ENCODE results near the gene SESN1. TPM values are rescaled to one million over a fixed set of nuclear protein-coding genes. Genes with fewer than 3 reads are reported as not detected.
"Not testable (repeated sequence)": the region's sequence is repeated elsewhere in the genome, so short reads cannot be mapped to it uniquely, and the experiment has no call there.

SESN1 gene
- 10 to 100 TPM; 23.4 to 48.8 TPM for total RNA-seq

DNA sequence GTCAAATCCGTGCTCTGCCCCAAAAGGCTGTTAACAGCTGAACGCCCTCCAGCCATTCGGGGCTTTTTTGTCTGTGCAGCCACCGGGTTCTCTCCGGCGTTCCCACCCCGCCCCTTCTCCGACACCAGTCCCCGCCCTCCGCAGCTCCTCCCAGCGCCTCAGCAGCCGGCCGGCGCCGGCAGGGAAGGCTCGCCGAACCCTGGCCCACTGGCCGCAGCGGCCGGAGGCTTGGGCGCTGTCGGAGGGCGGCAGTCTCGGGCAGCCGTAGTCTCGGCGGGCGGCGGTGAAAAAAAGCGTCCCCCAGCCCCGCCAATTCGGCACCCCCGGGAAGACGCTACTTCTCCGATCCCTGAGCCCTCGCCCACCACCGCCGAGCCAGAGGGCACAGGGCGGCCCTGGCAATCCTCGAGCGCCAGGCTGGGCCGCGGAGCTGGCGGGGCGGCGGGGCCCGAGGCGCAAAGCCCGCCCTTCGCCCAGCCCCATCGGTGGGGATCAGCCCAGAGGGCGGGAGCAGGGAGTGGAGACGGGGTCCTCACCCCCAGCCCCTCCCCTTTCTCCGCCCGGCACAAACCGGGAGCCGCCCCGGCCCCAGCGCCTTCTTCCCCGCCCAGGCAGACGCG, at the start of gene SESN1:
TSS of gene SESN1 (minus strand) at position 431 of the 620 bp plus-strand sequence. CDS start 773 bp downstream, outside the sequence.
- peak within 1 kb of the TSS; percentile 43 to 59 for H3K4me3 ChIP-seq
- DNase-seq (peak; percentile 86 to 93 (median 90)), ATAC-seq (peak; percentile 78)
- H3K9me3 ChIP-seq = no peaks in the 10 kb centered on the region
- H3K27ac ChIP-seq = peak within 1 kb of the TSS; percentile 94 to 99 (median 96)
- TF ChIP-seq, protein P1, sequence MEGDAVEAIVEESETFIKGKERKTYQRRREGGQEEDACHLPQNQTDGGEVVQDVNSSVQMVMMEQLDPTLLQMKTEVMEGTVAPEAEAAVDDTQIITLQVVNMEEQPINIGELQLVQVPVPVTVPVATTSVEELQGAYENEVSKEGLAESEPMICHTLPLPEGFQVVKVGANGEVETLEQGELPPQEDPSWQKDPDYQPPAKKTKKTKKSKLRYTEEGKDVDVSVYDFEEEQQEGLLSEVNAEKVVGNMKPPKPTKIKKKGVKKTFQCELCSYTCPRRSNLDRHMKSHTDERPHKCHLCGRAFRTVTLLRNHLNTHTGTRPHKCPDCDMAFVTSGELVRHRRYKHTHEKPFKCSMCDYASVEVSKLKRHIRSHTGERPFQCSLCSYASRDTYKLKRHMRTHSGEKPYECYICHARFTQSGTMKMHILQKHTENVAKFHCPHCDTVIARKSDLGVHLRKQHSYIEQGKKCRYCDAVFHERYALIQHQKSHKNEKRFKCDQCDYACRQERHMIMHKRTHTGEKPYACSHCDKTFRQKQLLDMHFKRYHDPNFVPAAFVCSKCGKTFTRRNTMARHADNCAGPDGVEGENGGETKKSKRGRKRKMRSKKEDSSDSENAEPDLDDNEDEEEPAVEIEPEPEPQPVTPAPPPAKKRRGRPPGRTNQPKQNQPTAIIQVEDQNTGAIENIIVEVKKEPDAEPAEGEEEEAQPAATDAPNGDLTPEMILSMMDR (IDR thresholded peaks at IDR 0.05) = no peak
- peak; percentile 90 to 95 (median 94) for TF ChIP-seq POLR2A (IDR thresholded peaks at IDR 0.05)
- H3K4me1 ChIP-seq = peaks cover 27% of the 10 kb centered on the region
- 0% methylated on average over 19 to 62 of the region's 62 CpGs for WGBS, 2 donors
- no peaks in the 10 kb centered on the region for H3K36me3 ChIP-seq (replicated peaks in 1 of 2; ENCODE audit: insufficient read depth in 1 of 2, low read depth in 2 of 2)
- no peaks in the 10 kb centered on the region for H3K27me3 ChIP-seq
- intact Hi-C loops (cut with DNase I) = no loop called here

DNA sequence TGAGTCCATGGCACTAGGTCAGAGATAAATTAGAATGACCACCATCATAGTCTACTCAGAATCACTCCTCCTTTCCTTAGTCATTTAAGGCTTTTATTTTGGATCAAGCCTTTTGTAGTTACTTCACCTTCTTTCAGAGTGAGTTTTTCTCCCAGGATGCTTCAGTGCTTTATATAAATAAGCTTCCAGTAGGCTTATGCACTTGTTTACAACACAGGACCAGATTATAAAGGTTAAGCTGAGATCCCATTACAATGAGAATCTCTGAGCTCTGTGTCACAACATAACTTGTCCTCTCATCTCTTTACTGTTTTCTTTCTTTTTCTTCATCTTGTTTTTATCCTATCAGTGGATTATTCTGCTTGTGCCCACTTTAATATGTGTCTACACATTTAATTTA, 48.5 kb upstream of the SESN1 start:
- no peak for DNase-seq
- Histone ChIP-seq H3K27me3 (no peaks in the 10 kb centered on the region), H3K4me1 (no peaks in the 10 kb centered on the region), H3K4me3 (no peak overlapping the region), H3K27ac (no peak overlapping the region), H3K36me3 (replicated peaks in 1 of 2; ENCODE audit: insufficient read depth in 1 of 2, low read depth in 2 of 2) (no peaks in the 10 kb centered on the region), H3K9me3 (no peaks in the 10 kb centered on the region)
- no peak for TF ChIP-seq POLR2A (IDR thresholded peaks at IDR 0.05)
- TF ChIP-seq, protein P1 (IDR thresholded peaks at IDR 0.05) = no peak
- ATAC-seq = no peak
- intact Hi-C loops (cut with DNase I) = no loop called here

DNA sequence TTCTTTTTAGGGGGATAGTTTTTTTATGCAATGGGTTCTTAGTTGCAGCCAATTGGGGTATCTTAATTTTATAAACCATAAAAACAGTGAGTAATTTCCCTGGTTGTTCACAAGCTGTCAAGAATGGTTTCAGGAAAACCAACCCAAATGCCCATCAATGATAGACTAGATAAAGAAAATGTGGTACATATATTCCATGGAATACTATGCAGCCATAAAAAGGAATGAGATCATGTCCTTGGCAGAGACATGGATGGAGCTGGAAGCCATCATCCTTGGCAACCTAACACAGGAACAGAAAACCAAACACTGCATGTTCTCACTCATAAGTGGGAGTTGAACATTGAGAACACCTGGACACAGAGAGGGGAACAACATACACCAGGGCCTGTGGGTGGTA, 47.4 kb upstream of the SESN1 start:
- H3K36me3 ChIP-seq (replicated peaks in 1 of 2; ENCODE audit: insufficient read depth in 1 of 2, low read depth in 2 of 2); ATAC-seq; H3K9me3 ChIP-seq; H3K27ac ChIP-seq; H3K4me3 ChIP-seq; H3K4me1 ChIP-seq; DNase-seq; H3K27me3 ChIP-seq; intact Hi-C loops (cut with DNase I): not testable (repeated sequence)

DNA sequence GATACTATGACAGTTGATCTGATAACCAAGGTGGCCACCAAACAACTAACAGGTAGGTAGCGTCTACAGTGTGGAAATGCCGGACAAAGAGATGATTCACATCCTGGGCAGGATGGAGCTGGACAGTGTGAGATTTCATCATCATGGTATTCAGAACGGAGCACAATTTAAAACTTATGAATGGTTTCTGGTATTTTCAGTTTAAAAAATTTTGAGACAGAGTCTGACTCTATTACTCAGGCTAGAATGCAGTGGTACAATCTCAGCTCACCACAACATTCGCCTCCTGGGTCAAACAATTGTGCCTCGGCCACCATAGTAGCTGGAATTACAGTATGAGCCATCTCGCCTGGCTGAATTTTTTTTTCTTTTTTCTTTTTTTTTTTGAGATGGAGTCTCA, 44.5 kb upstream of the SESN1 start:
- Histone ChIP-seq H3K4me1 (no peaks in the 10 kb centered on the region), H3K9me3 (no peaks in the 10 kb centered on the region), H3K27me3 (no peaks in the 10 kb centered on the region), H3K4me3 (no peak overlapping the region), H3K36me3 (replicated peaks in 1 of 2; ENCODE audit: insufficient read depth in 1 of 2, low read depth in 2 of 2) (no peaks in the 10 kb centered on the region), H3K27ac (no peak overlapping the region)
- ATAC-seq (no peak), DNase-seq (no peak)
- 91 to 92% methylated on average over 6 of the region's 6 CpGs for WGBS, 2 donors
- intact Hi-C loops (cut with DNase I) = no loop called here
- TF ChIP-seq, protein P1 (IDR thresholded peaks at IDR 0.05) = no peak
- TF ChIP-seq POLR2A (IDR thresholded peaks at IDR 0.05) = no peak

DNA sequence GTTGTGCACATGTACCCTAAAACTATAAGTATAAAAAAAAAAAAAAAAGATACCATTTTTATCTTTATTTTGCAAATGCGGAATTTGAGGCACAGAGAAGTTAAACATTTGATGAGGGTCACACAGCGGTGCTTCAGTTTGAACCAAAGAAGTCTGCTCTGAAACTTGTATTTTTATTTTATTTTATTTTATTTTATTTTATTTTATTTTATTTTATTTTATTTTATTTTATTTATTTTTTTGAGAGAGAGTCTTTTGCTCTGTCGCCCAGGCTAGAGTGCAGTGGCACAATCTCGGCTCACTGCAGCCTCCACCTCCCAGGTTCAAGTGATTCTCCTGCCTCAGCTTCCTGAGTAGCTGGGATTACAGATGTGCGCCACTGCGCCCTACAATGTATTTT, 41.9 kb upstream of the SESN1 start:
- H3K27ac ChIP-seq; intact Hi-C loops (cut with DNase I): not testable (repeated sequence)
- 95 to 98% methylated on average over 6 of the region's 6 CpGs for WGBS, 2 donors

DNA sequence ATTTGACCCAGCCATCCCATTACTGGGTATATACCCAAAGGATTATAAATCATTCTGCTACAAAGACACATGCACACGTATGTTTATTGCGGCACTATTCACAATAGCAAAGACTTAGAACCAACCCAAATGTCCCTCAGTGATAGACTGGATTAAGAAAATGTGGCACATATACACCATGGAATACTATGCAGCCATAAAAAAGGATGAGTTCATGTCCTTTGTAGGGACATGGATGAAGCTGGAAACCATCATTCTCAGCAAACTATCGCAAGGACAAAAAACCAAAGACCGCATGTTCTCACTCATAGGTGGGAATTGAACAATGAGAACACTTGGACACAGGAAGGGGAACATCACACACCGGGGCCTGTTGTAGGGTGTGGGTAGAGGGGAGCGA, 41.4 kb upstream of the SESN1 start:
- H3K27ac ChIP-seq; H3K36me3 ChIP-seq (replicated peaks in 1 of 2; ENCODE audit: insufficient read depth in 1 of 2, low read depth in 2 of 2); intact Hi-C loops (cut with DNase I): not testable (repeated sequence)

More for the DNA sequence above, 41.9 kb upstream of the SESN1 start:
- ATAC-seq; DNase-seq; H3K27me3 ChIP-seq; H3K4me1 ChIP-seq; H3K36me3 ChIP-seq (replicated peaks in 1 of 2; ENCODE audit: insufficient read depth in 1 of 2, low read depth in 2 of 2); H3K4me3 ChIP-seq; H3K9me3 ChIP-seq: not testable (repeated sequence)

DNA sequence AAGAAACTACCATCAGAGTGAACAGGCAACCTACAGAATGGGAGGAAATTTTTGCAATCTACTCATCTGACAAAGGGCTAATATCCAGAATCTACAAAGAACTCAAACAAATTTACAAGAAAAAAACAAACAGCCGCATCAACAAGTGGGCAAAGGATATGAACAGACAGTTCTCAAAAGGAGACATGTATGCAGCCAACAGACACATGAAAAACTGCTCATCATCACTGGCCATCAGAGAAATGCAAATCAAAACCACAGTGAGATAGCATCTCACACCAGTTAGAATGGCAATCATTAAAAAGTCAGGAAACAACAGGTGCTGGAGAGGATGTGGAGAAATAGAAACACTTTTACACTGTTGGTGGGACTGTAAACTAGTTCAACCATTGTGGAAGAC, 41.0 kb upstream of the SESN1 start:
- ATAC-seq; intact Hi-C loops (cut with DNase I); H3K36me3 ChIP-seq (replicated peaks in 1 of 2; ENCODE audit: insufficient read depth in 1 of 2, low read depth in 2 of 2); H3K27ac ChIP-seq; H3K27me3 ChIP-seq; DNase-seq; H3K4me3 ChIP-seq; H3K4me1 ChIP-seq; H3K9me3 ChIP-seq: not testable (repeated sequence)
- 90 to 95% methylated on average over 1 of the region's 1 CpG for WGBS, 2 donors

More for the DNA sequence above, 41.4 kb upstream of the SESN1 start:
- 98 to 99% methylated on average over 6 of the region's 6 CpGs for WGBS, 2 donors
- H3K4me3 ChIP-seq, DNase-seq, H3K4me1 ChIP-seq, H3K27me3 ChIP-seq, ATAC-seq, H3K9me3 ChIP-seq: not testable (repeated sequence)
